ENCODE measurements around the gene ACE.

- TF ChIP-seq CTCF (IDR thresholded peaks at IDR 0.05; ENCODE audit: insufficient read depth, low read depth, low read length): no peak
- TF ChIP-seq EZH2 (IDR thresholded peaks at IDR 0.05; ENCODE audit: insufficient read depth, low read length): peak; percentile 46
These were observed 405 bp upstream of the ACE start for GRCh38 chr17:63476459-63476853.

Measured in astrocyte (in vitro differentiated cells and primary cell).